Mesendoderm (in vitro differentiated cells): ENCODE data around the gene MDFIC.

Experiments used
- DNase-seq: peaks from one replicate; pipeline ENCODE4 v3.0.0; 2013
- H2AK5ac ChIP-seq: 2 replicates; pipeline ENCODE4 v1.6.1; 2013; ENCODE audit warnings: low read length, inconsistent platforms
- H2BK120ac ChIP-seq: 2 replicates; pipeline ENCODE4 v1.6.1; 2013; ENCODE audit warnings: low read depth, mild to moderate bottlenecking, low read length, moderate library complexity, mixed read lengths
- H2BK15ac ChIP-seq: replicated peaks from 2 replicates; pipeline ENCODE4 v1.6.1; 2013; ENCODE audit warnings: low read depth, mild to moderate bottlenecking, moderate library complexity
- H2BK5ac ChIP-seq: 2 replicates; pipeline ENCODE4 v1.6.1; 2013; ENCODE audit warnings: low read length, inconsistent platforms
- H3K18ac ChIP-seq: 2 replicates; pipeline ENCODE4 v1.6.1; 2013; ENCODE audit warnings: mild to moderate bottlenecking, low read length, mixed read lengths
- H3K23ac ChIP-seq: one replicate; pipeline ENCODE4 v1.6.1; 2013; ENCODE audit warnings: low read length
- H3K27ac ChIP-seq: 2 replicates; pipeline ENCODE4 v1.5.1; 2013; ENCODE audit warnings: low read depth, mild to moderate bottlenecking, inconsistent platforms, low read length, moderate library complexity
- H3K27me3 ChIP-seq: 2 replicates; pipeline ENCODE4 v1.6.1; 2013; ENCODE audit warnings: low read length, control low read depth, mild to moderate bottlenecking, inconsistent platforms; ENCODE audit not compliant: insufficient read depth, poor library complexity
- H3K36me3 ChIP-seq: 2 replicates; pipeline ENCODE4 v1.6.1; 2013; ENCODE audit warnings: low read length, inconsistent platforms; ENCODE audit not compliant: control insufficient read depth, insufficient read depth
- H3K4ac ChIP-seq: one replicate; pipeline ENCODE4 v1.6.1; 2013; ENCODE audit warnings: low read depth, mild to moderate bottlenecking, low read length, moderate library complexity
- H3K4me1 ChIP-seq: 2 replicates; pipeline ENCODE4 v1.6.1; 2013; ENCODE audit warnings: low read depth, low read length, inconsistent platforms; ENCODE audit not compliant: control insufficient read depth
- H3K4me2 ChIP-seq: 2 replicates; pipeline ENCODE4 v1.6.1; 2013; ENCODE audit warnings: low read length
- H3K4me3 ChIP-seq: 2 replicates; pipeline ENCODE4 v1.5.1; 2013; ENCODE audit warnings: mild to moderate bottlenecking, low read length
- H3K56ac ChIP-seq: one replicate; pipeline ENCODE4 v1.6.1; 2013; ENCODE audit warnings: low read length
- H3K79me1 ChIP-seq: 2 replicates; pipeline ENCODE4 v1.6.1; 2013; ENCODE audit warnings: low read length, inconsistent platforms
- H3K79me2 ChIP-seq: 2 replicates; pipeline ENCODE4 v1.6.1; 2013; ENCODE audit warnings: mild to moderate bottlenecking, low read length; ENCODE audit not compliant: control insufficient read depth, insufficient read depth
- H3K9ac ChIP-seq: 2 replicates; pipeline ENCODE4 v1.6.1; 2013; ENCODE audit warnings: low read length, inconsistent platforms
- H4K5ac ChIP-seq: one replicate; pipeline ENCODE4 v1.6.1; 2013; ENCODE audit warnings: low read length
- H4K8ac ChIP-seq: one replicate; pipeline ENCODE4 v1.6.1; 2013; ENCODE audit warnings: low read depth, mild to moderate bottlenecking, control low read depth, low read length, moderate library complexity
- WGBS: extraction: QIAGEN DNeasy Blood & Tissue Kit; methylation state at CpG from one replicate; pipeline ENCODE4 v1.1.7; 2013; ENCODE audit warnings: low lambda C conversion rate, missing lambda C conversion rate; ENCODE audit not compliant: insufficient coverage; ENCODE audit errors: extremely low coverage; 5-methylcytosine and 5-hydroxymethylcytosine counted together

The MDFIC gene

DNA sequence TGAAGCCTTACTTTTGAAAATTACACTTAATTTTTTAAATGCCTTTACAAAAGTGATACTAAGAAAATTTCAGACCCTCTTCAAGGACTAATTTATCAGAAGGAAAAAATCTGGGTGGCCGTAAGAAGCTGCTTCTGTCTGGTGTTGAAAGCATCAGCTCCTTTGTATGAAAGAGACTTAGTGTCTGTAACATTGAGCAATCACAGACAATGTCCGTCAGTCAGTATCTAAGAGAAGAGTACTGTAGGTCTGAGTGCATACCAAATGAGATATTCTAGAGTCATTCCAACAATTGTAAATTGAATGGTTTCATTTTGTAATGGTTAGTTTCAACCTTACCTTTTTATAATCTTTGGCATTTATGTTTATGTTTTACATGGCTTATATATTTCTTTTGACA is 11.1 kb upstream of the MDFIC start:
- Histone ChIP-seq H3K4me2 (no peak overlapping the region), H2BK120ac (no peak overlapping the region), H2BK5ac (no peak overlapping the region), H2AK5ac (no peak overlapping the region), H3K23ac (no peak overlapping the region), H4K5ac (no peak overlapping the region), H3K56ac (no peak overlapping the region), H3K79me1 (no peaks in the 10 kb centered on the region), H3K27ac (no peak overlapping the region), H3K4me1 (no peaks in the 10 kb centered on the region), H3K18ac (no peak overlapping the region), H2BK15ac (no peak overlapping the region), H3K27me3 (no peaks in the 10 kb centered on the region), H4K8ac (no peak overlapping the region), H3K9ac (no peak overlapping the region), H3K79me2 (no peaks in the 10 kb centered on the region), H3K36me3 (no peaks in the 10 kb centered on the region), H3K4ac (no peak overlapping the region), H3K4me3 (no peak overlapping the region)
- no CpG with 5 or more reads among the region's 2 CpGs for WGBS
- no peak for DNase-seq

- Histone ChIP-seq H2BK120ac (no peak overlapping the region), H3K56ac (no peak overlapping the region), H4K5ac (no peak overlapping the region), H3K18ac (no peak overlapping the region), H3K27me3 (no peaks in the 10 kb centered on the region), H3K27ac (no peak overlapping the region), H2BK15ac (no peak overlapping the region), H2AK5ac (no peak overlapping the region), H3K79me2 (no peaks in the 10 kb centered on the region), H4K8ac (no peak overlapping the region), H2BK5ac (no peak overlapping the region), H3K4ac (no peak overlapping the region), H3K23ac (no peak overlapping the region), H3K79me1 (no peaks in the 10 kb centered on the region), H3K36me3 (no peaks in the 10 kb centered on the region), H3K4me1 (no peaks in the 10 kb centered on the region), H3K4me2 (no peak overlapping the region), H3K9ac (no peak overlapping the region), H3K4me3 (no peak overlapping the region)
- WGBS: no CpG with 5 or more reads among the region's 4 CpGs
- DNase-seq: no peak
Measured at GRCh38 chr7:114911411-114911810, 10.5 kb upstream of the MDFIC start.

DNA sequence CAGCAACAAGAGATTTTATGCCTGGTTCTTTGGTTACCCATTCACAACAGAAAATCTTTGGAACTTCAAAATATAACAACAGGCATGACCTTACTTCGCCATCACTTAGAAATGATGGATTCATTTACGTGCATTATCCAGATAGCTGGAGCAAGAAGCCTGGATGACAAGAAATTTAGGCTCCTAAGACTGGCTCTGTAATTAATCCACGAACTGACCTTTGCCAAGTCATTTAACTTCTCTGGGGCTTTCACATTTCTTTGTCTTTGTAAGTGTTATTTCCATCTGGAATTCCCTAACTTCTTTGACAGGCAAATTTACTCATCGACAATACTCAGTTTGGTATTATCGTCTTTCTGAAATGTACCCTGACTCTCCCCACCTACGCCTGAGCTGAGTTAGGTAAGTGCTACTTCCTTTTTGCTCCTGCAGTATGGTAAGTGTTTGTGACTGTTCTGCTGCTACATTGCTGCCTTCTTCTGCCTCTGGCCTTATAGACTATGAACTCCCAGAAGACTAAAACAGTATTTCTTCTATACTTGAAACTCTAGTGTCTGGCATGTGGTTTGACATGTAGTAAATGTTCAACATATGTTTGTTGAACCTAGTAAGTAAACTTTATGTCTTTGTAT is 5.5 kb upstream of the MDFIC start:
- DNase-seq: no peak
- no peak overlapping the region for H3K4me3 ChIP-seq
- H3K36me3 ChIP-seq: no peaks in the 10 kb centered on the region
- no peak overlapping the region for H2BK120ac ChIP-seq
- H4K8ac ChIP-seq: no peak overlapping the region
- no CpG with 5 or more reads among the region's 6 CpGs for WGBS
- no peak overlapping the region for H3K23ac ChIP-seq
- H3K4me1 ChIP-seq: peaks cover 3% of the 10 kb centered on the region
- no peak overlapping the region for H2BK5ac ChIP-seq
- H2BK15ac ChIP-seq: peak overlapping the region; percentile 11
- no peaks in the 10 kb centered on the region for H3K27me3 ChIP-seq
- H3K9ac ChIP-seq: no peak overlapping the region
- H3K56ac ChIP-seq: no peak overlapping the region
- no peaks in the 10 kb centered on the region for H3K79me1 ChIP-seq
- H4K5ac ChIP-seq: no peak overlapping the region
- H3K4ac ChIP-seq: no peak overlapping the region
- H2AK5ac ChIP-seq: no peak overlapping the region
- H3K18ac ChIP-seq: no peak overlapping the region
- H3K4me2 ChIP-seq: no peak overlapping the region
- no peak overlapping the region for H3K27ac ChIP-seq
- no peaks in the 10 kb centered on the region for H3K79me2 ChIP-seq

DNA sequence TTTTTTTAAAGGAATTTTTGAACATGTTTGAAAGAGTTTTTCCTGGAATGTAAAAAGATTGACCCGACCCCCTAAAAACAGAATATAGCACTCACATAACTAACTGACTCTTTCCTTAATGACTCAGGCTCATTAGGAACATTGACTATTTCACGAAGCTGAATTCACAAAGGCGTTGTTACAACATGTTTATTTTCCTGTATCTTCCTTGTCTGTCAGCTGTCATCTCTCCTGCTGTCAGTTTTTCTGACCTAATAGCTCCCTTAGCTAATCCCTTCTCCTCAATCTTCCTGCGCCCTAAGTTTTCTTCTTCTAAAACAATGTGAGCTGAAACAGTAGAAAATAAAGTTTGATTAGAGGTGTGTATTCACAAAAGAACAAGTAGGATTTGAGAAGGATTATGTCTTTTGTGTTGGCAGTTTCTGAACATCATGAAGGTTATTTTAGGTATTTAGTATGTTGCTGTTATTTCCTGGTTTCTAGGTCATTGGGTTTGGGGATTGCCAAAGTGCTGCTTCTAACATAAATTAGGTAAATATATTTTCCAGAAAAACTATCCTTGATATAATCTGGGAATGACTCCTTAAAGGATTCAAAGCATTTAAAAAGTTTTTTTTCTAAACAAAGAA is 4.6 kb upstream of the MDFIC start:
- Histone ChIP-seq H4K8ac (no peak overlapping the region), H2AK5ac (no peak overlapping the region), H3K4me1 (peaks cover 3% of the 10 kb centered on the region), H3K9ac (no peak overlapping the region), H3K4me2 (no peak overlapping the region), H2BK15ac (no peak overlapping the region), H3K36me3 (no peaks in the 10 kb centered on the region), H3K27ac (no peak overlapping the region), H3K4ac (no peak overlapping the region), H2BK5ac (no peak overlapping the region), H3K79me1 (no peaks in the 10 kb centered on the region), H4K5ac (no peak overlapping the region), H3K18ac (no peak overlapping the region), H3K56ac (no peak overlapping the region), H3K23ac (no peak overlapping the region), H3K4me3 (no peak overlapping the region), H3K27me3 (no peaks in the 10 kb centered on the region), H2BK120ac (no peak overlapping the region), H3K79me2 (no peaks in the 10 kb centered on the region)
- WGBS: no CpG with 5 or more reads among the region's 4 CpGs
- DNase-seq: no peak

- H2BK120ac ChIP-seq: no peak overlapping the region
- no peak overlapping the region for H3K27ac ChIP-seq
- no peak overlapping the region for H4K8ac ChIP-seq
- no peak overlapping the region for H2BK5ac ChIP-seq
- H2AK5ac ChIP-seq: no peak overlapping the region
- no peak overlapping the region for H3K4me2 ChIP-seq
- no peak overlapping the region for H3K18ac ChIP-seq
- H3K79me1 ChIP-seq: no peaks in the 10 kb centered on the region
- WGBS: no CpG with 5 or more reads among the region's 3 CpGs
- no peaks in the 10 kb centered on the region for H3K79me2 ChIP-seq
- H3K56ac ChIP-seq: no peak overlapping the region
- no peak overlapping the region for H3K23ac ChIP-seq
- H4K5ac ChIP-seq: no peak overlapping the region
- DNase-seq: no peak
- no peak overlapping the region for H3K9ac ChIP-seq
- H3K4ac ChIP-seq: no peak overlapping the region
- H2BK15ac ChIP-seq: no peak overlapping the region
- no peaks in the 10 kb centered on the region for H3K27me3 ChIP-seq
- H3K36me3 ChIP-seq: no peaks in the 10 kb centered on the region
- H3K4me1 ChIP-seq: peaks cover 3% of the 10 kb centered on the region
- no peak overlapping the region for H3K4me3 ChIP-seq
Measured at GRCh38 chr7:114919587-114919986, 2.3 kb upstream of the MDFIC start.

- H4K5ac ChIP-seq: no peak overlapping the region
- peak overlapping the region; percentile 81 for H3K27ac ChIP-seq
Measured at GRCh38 chr7:114921631-114922025, 266 bp upstream of the MDFIC start.

More at GRCh38 chr7:114921631-114922025, 266 bp upstream of the MDFIC start:
- no peak overlapping the region for H3K4ac ChIP-seq
- no peak overlapping the region for H3K23ac ChIP-seq
- H3K18ac ChIP-seq: peak overlapping the region; percentile 65
- H2AK5ac ChIP-seq: no peak overlapping the region
- no CpG with 5 or more reads among the region's 15 CpGs for WGBS
- no peaks in the 10 kb centered on the region for H3K27me3 ChIP-seq
- H3K9ac ChIP-seq: peak overlapping the region; percentile 84
- peak overlapping the region; percentile 71 for H3K4me2 ChIP-seq
- H3K4me1 ChIP-seq: peaks cover 3% of the 10 kb centered on the region
- peaks cover 6% of the 10 kb centered on the region for H3K79me2 ChIP-seq
- no peak overlapping the region for H2BK120ac ChIP-seq
- peak overlapping the region; percentile 90 for H3K4me3 ChIP-seq
- H3K56ac ChIP-seq: peak overlapping the region; percentile 96
- no peaks in the 10 kb centered on the region for H3K79me1 ChIP-seq
- no peak overlapping the region for H4K8ac ChIP-seq
- no peak for DNase-seq
- no peaks in the 10 kb centered on the region for H3K36me3 ChIP-seq
- no peak overlapping the region for H2BK15ac ChIP-seq
- no peak overlapping the region for H2BK5ac ChIP-seq
